Mesothelial cell of epicardium (in vitro differentiated cells): Measurements from ENCODE around the gene RALY. TPM values are rescaled to one million over a fixed set of nuclear protein-coding genes. Genes with fewer than 3 reads are reported as not detected.

ENCODE experiments used
- DNase-seq, 2 experiments: peaks; one replicate each; pipeline ENCODE4 v3.0.0; 2021; ENCODE audit warnings: low spot score in 2 of 2; ENCODE audit not compliant: unreplicated experiment in 2 of 2
- H3K27ac Mint-ChIP-seq: 2 replicates; pipeline ENCODE4 v1.8.0; 2021; ENCODE audit warnings: mixed read lengths
- H3K27me3 Mint-ChIP-seq: 2 replicates; pipeline ENCODE4 v1.8.0; 2021; ENCODE audit warnings: low read depth, mixed read lengths
- H3K36me3 Mint-ChIP-seq: 2 replicates; pipeline ENCODE4 v1.8.0; 2021; ENCODE audit warnings: mixed read lengths
- H3K4me1 Mint-ChIP-seq: 2 replicates; pipeline ENCODE4 v1.8.0; 2021; ENCODE audit warnings: mixed read lengths
- H3K4me3 Mint-ChIP-seq: 2 replicates; pipeline ENCODE4 v1.8.0; 2021; ENCODE audit warnings: mild to moderate bottlenecking, moderate library complexity, mixed read lengths
- H3K9me3 Mint-ChIP-seq: 2 replicates; pipeline ENCODE4 v1.8.0; 2021; ENCODE audit warnings: mixed read lengths
- CTCF ChIP-seq: fragments of 200-600 bp; sonication (generic); IDR thresholded peaks from one replicate; pipeline ENCODE4 v1.5.0; 2021; ENCODE audit warnings: antibody characterized with exemption; ENCODE audit not compliant: unreplicated experiment
- total RNA-seq: library from RNA; stranded (reverse); gene quantifications from 3 replicates; pipeline ENCODE4 v1.2.1, GENCODE V29; 2021

RALY gene
- total RNA-seq, 1 donor from 2014 or later = 139 TPM

DNA sequence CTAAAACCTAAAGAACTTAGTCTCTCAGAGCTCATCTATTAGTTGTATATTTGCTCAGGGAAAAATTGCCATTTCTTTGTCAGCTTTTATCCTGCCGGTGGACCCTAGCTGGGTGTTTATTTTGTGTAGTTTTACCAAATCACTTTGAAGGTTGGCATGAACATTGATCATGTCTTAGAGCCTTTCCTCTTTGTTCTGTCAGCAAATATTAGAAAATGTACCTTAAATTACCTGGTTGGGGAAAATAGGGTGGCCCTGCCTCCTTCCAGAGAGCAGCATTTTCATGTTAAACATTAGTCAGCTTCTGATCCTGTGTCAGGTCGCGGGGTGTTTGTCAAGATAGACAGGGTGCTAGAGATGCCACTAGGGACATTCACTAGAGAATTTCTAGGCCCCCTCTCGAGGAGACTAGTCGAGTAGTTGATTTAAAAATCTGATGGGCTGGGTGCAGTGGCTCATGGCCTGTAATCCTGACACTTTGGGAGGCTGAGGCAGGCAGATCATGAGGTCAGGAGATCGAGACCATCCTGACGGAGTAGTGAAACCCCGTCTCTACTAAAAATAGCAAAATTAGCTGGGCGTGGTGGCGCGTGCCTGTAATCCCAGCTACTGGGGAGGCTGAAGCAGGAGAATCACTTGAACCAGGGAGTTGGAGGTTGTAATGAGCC lies 11.2 kb downstream of the RALY start:
- no peak for DNase-seq
- no peaks in the 10 kb centered on the region for H3K27me3 Mint-ChIP-seq
- H3K36me3 Mint-ChIP-seq = peaks cover 16% of the 10 kb centered on the region
- no peak overlapping the region for H3K4me3 Mint-ChIP-seq
- H3K4me1 Mint-ChIP-seq = peaks cover 25% of the 10 kb centered on the region
- TF ChIP-seq CTCF = no peak
- H3K27ac Mint-ChIP-seq = no peak overlapping the region
- H3K9me3 Mint-ChIP-seq = peaks cover 6% of the 10 kb centered on the region

DNA sequence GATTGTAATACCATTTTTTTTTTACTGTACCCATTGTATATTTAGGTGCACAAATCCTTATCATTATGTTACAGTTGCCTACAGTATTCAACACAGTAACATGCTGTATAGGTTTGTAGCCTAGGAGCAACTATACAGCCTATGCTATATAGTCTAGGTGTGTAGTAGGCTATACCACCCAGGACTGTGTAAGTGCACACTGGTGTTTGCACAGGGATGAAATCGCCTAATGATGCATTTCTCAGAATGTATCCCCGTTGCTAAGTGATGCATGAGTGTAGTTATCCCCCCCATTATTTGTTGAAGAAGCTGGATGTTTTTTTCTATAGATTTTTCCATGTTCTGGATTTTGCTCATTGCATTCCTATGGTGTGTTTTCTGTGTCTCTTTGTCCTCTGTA lies 12.9 kb downstream of the RALY start:
- Mint-ChIP-seq H3K4me3 (no peak overlapping the region), H3K27me3 (no peaks in the 10 kb centered on the region), H3K4me1 (peaks cover 20% of the 10 kb centered on the region), H3K27ac (no peak overlapping the region), H3K36me3 (peaks cover 16% of the 10 kb centered on the region), H3K9me3 (peaks cover 6% of the 10 kb centered on the region)
- TF ChIP-seq CTCF = no peak
- DNase-seq = no peak

DNA sequence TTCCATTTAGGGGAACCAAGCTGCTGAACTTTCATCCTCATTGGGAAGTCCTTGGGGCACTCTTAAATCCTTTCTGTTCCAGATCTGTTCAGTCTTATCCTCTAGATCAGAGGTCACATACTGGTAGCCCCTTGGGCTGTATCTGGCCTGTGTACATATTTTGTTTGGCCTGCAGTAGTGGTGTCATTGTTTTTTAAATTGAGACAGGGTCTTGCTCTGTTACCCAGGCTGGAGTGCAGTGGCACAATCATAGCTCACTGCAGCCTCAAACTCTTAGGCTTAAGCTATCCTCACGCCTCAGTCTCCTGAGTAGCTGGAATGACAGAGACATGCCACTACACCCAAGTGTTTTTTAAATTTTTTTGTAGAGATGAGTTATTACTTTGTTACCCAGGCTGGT lies 14.8 kb downstream of the RALY start:
- Mint-ChIP-seq H3K36me3 (peaks cover 11% of the 10 kb centered on the region), H3K4me1 (peaks cover 18% of the 10 kb centered on the region), H3K4me3 (no peak overlapping the region), H3K27ac (no peak overlapping the region), H3K9me3 (peaks cover 6% of the 10 kb centered on the region), H3K27me3 (no peaks in the 10 kb centered on the region)
- no peak for DNase-seq
- no peak for TF ChIP-seq CTCF

DNA sequence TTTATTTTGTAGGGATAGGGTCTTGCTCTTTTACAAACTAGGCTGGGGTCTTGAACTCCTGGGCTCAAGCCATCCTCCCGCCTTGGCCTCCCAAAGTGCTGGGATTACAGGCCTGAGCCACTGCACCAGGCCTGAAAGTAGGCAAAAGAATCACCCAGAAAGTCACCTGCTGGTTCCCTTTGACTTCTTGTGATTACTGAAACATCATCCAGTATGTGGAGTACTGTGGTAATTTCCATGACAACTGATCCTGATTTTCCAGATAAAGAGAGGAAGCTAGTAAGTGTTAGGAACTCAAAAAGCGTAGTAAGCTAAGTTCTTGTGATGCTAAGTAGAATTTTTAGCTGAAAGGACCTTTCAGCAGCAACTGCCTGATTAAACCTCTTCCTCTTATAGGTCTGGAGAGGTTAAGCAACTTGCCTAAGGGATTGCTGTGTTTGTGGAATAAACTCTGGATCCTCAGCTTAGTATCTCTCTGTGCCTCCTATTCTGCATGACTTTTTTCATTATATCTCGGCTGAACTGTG lies 16.8 kb downstream of the RALY start:
- Mint-ChIP-seq H3K9me3 (peaks cover 6% of the 10 kb centered on the region), H3K27me3 (no peaks in the 10 kb centered on the region), H3K4me3 (no peak overlapping the region), H3K27ac (peak overlapping the region; percentile 9), H3K36me3 (peaks cover 8% of the 10 kb centered on the region), H3K4me1 (peaks cover 21% of the 10 kb centered on the region)
- no peak for DNase-seq
- no peak for TF ChIP-seq CTCF

GRCh38 chr20:34011275-34011674 lies 17.6 kb downstream of the RALY start:
- peaks cover 7% of the 10 kb centered on the region for H3K36me3 Mint-ChIP-seq
- DNase-seq = no peak
- no peak overlapping the region for H3K4me3 Mint-ChIP-seq
- H3K27ac Mint-ChIP-seq = no peak overlapping the region
- H3K9me3 Mint-ChIP-seq = peaks cover 6% of the 10 kb centered on the region
- H3K27me3 Mint-ChIP-seq = no peaks in the 10 kb centered on the region
- H3K4me1 Mint-ChIP-seq = peaks cover 21% of the 10 kb centered on the region
- TF ChIP-seq CTCF = no peak

DNA sequence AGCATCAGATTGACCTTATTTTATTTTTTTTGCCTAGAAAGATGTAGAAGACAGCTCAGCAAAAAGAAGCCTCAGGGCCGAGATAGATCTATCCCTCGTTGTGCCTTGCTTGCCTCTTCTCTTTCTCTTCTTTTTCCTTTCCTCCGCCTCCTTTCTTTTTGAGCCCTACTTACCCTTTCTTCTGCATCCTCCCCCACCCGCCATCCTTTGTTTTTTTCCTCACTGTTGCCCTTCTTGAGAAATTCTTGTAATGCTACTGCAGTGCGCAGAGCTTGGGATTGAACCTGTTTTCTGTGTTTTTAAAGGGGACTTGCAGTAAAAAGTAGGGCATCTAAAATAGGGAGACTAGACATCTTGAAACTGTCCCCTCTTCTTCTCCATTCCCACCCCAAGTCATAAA lies 18.6 kb downstream of the RALY start:
- Mint-ChIP-seq H3K27ac (peak overlapping the region; percentile 31), H3K27me3 (no peaks in the 10 kb centered on the region), H3K4me3 (no peak overlapping the region), H3K9me3 (peaks cover 6% of the 10 kb centered on the region), H3K36me3 (peaks cover 6% of the 10 kb centered on the region), H3K4me1 (peaks cover 27% of the 10 kb centered on the region)
- no peak for TF ChIP-seq CTCF
- no peak for DNase-seq
